ENCODE results near the gene CTU2. TPM values are rescaled to one million over a fixed set of nuclear protein-coding genes. Genes with fewer than 3 reads are reported as not detected.

Gene CTU2
- total and polyA plus RNA-seq, 10 of the 15 experiments (the other 5 are each of a cell fraction or from before 2014, with no cell fraction given) = 0.32 to 44.5 (median 18.2) TPM

DNA sequence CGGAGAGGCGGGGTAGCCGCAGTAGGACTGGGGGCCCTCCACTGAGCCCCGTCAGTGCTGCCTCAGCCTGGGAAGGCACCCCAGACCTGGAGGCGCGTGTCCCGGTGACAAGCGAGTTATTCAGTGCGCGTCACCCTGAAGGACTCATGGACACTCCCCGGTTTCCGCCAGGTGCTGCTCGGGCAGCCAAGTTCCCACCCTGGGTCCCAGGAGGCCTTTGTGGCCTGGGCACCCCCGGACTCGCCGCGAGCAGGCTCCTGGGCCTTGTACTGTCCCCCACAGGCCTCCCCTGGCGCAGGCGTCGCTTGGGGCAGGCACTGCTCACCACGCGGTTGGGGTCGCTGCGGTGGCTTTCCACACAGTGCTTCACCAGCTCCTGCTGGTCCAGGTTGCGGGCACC, 7.7 kb upstream of the CTU2 start:
- no peaks in the 10 kb centered on the region for H3K9me3 ChIP-seq (replicated peaks; ENCODE audit: control insufficient read depth, insufficient read depth, low read length)
- in situ Hi-C loops (cut with MboI) = no loop called here
- TF ChIP-seq MYC (IDR thresholded peaks at IDR 0.05; ENCODE audit: insufficient read depth, insufficient read length, insufficient replicate concordance, low read length, severe bottlenecking) = no peak
- no peak for TF ChIP-seq NR2C2 (IDR thresholded peaks at IDR 0.05; ENCODE audit: borderline replicate concordance, control insufficient read depth, insufficient read length, low read depth)
- no peak for TF ChIP-seq CBX3 (IDR thresholded peaks at IDR 0.05; ENCODE audit: borderline replicate concordance, low read depth)
- TF ChIP-seq, protein P1, sequence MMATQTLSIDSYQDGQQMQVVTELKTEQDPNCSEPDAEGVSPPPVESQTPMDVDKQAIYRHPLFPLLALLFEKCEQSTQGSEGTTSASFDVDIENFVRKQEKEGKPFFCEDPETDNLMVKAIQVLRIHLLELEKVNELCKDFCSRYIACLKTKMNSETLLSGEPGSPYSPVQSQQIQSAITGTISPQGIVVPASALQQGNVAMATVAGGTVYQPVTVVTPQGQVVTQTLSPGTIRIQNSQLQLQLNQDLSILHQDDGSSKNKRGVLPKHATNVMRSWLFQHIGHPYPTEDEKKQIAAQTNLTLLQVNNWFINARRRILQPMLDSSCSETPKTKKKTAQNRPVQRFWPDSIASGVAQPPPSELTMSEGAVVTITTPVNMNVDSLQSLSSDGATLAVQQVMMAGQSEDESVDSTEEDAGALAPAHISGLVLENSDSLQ (IDR thresholded peaks at IDR 0.05) = no peak
- no peak for TF ChIP-seq BACH1 (IDR thresholded peaks at IDR 0.05; ENCODE audit: borderline replicate concordance)
- H3K9ac ChIP-seq (ENCODE audit: control insufficient read depth, insufficient read depth, low read length) = no peak overlapping the region
- RAD21 ChIA-PET (ENCODE audit: unreplicated experiment) = no interaction called here
- BruUV-seq (replicated peaks) = no TSS peak
- CTCF ChIA-PET = no interaction called here
- H4K20me1 ChIP-seq (ENCODE audit: control insufficient read depth, insufficient read depth) = no peaks in the 10 kb centered on the region
- H3K4me1 ChIP-seq (ENCODE audit: control insufficient read depth, insufficient read depth, low read length) = peaks cover 40% of the 10 kb centered on the region
- H3K4me2 ChIP-seq (ENCODE audit: control insufficient read depth, insufficient read depth) = no peak overlapping the region
- H3K27me3 ChIP-seq (replicated peaks in 1 of 2; ENCODE audit: control insufficient read depth in 2 of 2, insufficient read depth in 2 of 2, low read length in 1 of 2) = no peaks in the 10 kb centered on the region
- DNase-seq (ENCODE audit: low read depth, low spot score) (no peak), ATAC-seq (no peak), FAIRE-seq (no peak)
- POLR2A ChIA-PET = no interaction called here
- H3K79me2 ChIP-seq (ENCODE audit: control insufficient read depth, insufficient read depth, low read length) = peaks cover 23% of the 10 kb centered on the region
- no peak overlapping the region for H3K4me3 ChIP-seq
- WGBS (ENCODE audit: insufficient coverage, insufficient replicate concordance, low lambda C conversion rate, missing lambda C conversion rate) = 64% methylated on average over 25 of the region's 25 CpGs
- SMC1A ChIA-PET (ENCODE audit: uncharacterized antibody, unreplicated experiment) = no interaction called here
- H3K27ac ChIP-seq (ENCODE audit: control insufficient read depth, insufficient read depth) = no peak overlapping the region
- peaks cover 0 to 7% of the 10 kb centered on the region in 2 experiments; a peak in 2 of 4 replicates for H3K36me3 ChIP-seq (ENCODE audit: control insufficient read depth in 2 of 2, insufficient read depth in 2 of 2, low read length in 1 of 2)
- H2AFZ ChIP-seq (ENCODE audit: control insufficient read depth, low read depth, low read length) = no peak overlapping the region
- intact Hi-C loops (cut with micrococcal nuclease; ENCODE audit: unreplicated experiment) = no loop called here

DNA sequence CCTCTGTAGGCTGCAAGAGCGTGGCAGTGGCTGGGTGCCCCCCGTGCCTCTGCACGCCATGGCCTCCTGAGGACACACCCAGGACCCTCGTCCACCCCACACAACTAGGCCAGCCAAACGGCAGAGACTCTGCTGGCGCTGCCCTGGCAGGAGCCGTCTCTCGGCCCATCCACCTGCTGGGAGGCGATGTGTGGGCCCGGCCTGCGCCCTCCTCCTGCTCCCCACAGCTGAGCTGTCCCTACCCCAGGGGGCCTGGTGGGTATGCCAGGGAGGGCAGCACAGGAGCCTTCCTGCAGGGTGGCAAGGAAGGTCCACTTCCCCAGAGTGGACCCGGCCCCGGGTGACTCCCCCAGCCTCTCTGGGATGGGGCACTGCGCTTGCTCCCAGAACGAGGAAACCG, 7.1 kb upstream of the CTU2 start:
- DNase-seq (ENCODE audit: low read depth, low spot score) (no peak), FAIRE-seq (no peak), ATAC-seq (no peak)
- Histone ChIP-seq H2AFZ (ENCODE audit: control insufficient read depth, low read depth, low read length) (no peak overlapping the region), H3K27me3 (replicated peaks in 1 of 2; ENCODE audit: control insufficient read depth in 2 of 2, insufficient read depth in 2 of 2, low read length in 1 of 2) (no peaks in the 10 kb centered on the region), H3K36me3 (ENCODE audit: control insufficient read depth in 2 of 2, insufficient read depth in 2 of 2, low read length in 1 of 2) (peaks cover 0 to 7% of the 10 kb centered on the region in 2 experiments; a peak in 2 of 4 replicates), H3K27ac (ENCODE audit: control insufficient read depth, insufficient read depth) (no peak overlapping the region), H3K4me2 (ENCODE audit: control insufficient read depth, insufficient read depth) (no peak overlapping the region), H3K4me3 (no peak overlapping the region), H3K4me1 (ENCODE audit: control insufficient read depth, insufficient read depth, low read length) (peaks cover 44% of the 10 kb centered on the region), H4K20me1 (ENCODE audit: control insufficient read depth, insufficient read depth) (no peaks in the 10 kb centered on the region), H3K9me3 (replicated peaks; ENCODE audit: control insufficient read depth, insufficient read depth, low read length) (no peaks in the 10 kb centered on the region), H3K79me2 (ENCODE audit: control insufficient read depth, insufficient read depth, low read length) (peaks cover 24% of the 10 kb centered on the region), H3K9ac (ENCODE audit: control insufficient read depth, insufficient read depth, low read length) (no peak overlapping the region)
- ChIA-PET POLR2A (no interaction called here), RAD21 (ENCODE audit: unreplicated experiment) (no interaction called here), CTCF (interaction anchor here (3.3 kb wide), 1 partner anchor 18 kb away, joined by 26 read pairs; no protein-coding TSS in a partner anchor), SMC1A (ENCODE audit: uncharacterized antibody, unreplicated experiment) (no interaction called here)
- 91% methylated on average over 15 of the region's 16 CpGs for WGBS (ENCODE audit: insufficient coverage, insufficient replicate concordance, low lambda C conversion rate, missing lambda C conversion rate)
- BruUV-seq (replicated peaks) = no TSS peak
- in situ Hi-C loops (cut with MboI) (no loop called here), intact Hi-C loops (cut with micrococcal nuclease; ENCODE audit: unreplicated experiment) (no loop called here)
- no peak for TF ChIP-seq ZNF274 (IDR thresholded peaks at IDR 0.05; ENCODE audit: insufficient read depth, insufficient read length)
- TF ChIP-seq CBX5 (IDR thresholded peaks at IDR 0.05; ENCODE audit: low read depth) = no peak
- TF ChIP-seq, protein P2, sequence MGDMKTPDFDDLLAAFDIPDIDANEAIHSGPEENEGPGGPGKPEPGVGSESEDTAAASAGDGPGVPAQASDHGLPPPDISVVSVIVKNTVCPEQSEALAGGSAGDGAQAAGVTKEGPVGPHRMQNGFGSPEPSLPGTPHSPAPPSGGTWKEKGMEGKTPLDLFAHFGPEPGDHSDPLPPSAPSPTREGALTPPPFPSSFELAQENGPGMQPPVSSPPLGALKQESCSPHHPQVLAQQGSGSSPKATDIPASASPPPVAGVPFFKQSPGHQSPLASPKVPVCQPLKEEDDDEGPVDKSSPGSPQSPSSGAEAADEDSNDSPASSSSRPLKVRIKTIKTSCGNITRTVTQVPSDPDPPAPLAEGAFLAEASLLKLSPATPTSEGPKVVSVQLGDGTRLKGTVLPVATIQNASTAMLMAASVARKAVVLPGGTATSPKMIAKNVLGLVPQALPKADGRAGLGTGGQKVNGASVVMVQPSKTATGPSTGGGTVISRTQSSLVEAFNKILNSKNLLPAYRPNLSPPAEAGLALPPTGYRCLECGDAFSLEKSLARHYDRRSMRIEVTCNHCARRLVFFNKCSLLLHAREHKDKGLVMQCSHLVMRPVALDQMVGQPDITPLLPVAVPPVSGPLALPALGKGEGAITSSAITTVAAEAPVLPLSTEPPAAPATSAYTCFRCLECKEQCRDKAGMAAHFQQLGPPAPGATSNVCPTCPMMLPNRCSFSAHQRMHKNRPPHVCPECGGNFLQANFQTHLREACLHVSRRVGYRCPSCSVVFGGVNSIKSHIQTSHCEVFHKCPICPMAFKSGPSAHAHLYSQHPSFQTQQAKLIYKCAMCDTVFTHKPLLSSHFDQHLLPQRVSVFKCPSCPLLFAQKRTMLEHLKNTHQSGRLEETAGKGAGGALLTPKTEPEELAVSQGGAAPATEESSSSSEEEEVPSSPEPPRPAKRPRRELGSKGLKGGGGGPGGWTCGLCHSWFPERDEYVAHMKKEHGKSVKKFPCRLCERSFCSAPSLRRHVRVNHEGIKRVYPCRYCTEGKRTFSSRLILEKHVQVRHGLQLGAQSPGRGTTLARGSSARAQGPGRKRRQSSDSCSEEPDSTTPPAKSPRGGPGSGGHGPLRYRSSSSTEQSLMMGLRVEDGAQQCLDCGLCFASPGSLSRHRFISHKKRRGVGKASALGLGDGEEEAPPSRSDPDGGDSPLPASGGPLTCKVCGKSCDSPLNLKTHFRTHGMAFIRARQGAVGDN (IDR thresholded peaks at IDR 0.05) = no peak
- TF ChIP-seq CREB1 (IDR thresholded peaks at IDR 0.05; ENCODE audit: low read depth) = no peak
- no peak for TF ChIP-seq NR2F1 (conservative IDR thresholded peaks at IDR 0.05)
- TF ChIP-seq, protein P3, sequence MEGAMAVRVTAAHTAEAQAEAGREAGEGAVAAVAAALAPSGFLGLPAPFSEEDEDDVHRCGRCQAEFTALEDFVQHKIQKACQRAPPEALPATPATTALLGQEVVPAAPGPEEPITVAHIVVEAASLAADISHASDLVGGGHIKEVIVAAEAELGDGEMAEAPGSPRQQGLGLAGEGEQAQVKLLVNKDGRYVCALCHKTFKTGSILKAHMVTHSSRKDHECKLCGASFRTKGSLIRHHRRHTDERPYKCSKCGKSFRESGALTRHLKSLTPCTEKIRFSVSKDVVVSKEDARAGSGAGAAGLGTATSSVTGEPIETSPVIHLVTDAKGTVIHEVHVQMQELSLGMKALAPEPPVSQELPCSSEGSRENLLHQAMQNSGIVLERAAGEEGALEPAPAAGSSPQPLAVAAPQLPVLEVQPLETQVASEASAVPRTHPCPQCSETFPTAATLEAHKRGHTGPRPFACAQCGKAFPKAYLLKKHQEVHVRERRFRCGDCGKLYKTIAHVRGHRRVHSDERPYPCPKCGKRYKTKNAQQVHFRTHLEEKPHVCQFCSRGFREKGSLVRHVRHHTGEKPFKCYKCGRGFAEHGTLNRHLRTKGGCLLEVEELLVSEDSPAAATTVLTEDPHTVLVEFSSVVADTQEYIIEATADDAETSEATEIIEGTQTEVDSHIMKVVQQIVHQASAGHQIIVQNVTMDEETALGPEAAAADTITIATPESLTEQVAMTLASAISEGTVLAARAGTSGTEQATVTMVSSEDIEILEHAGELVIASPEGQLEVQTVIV (IDR thresholded peaks at IDR 0.05; ENCODE audit: borderline replicate concordance, partially characterized antibody) = no peak

Data from GM12878 (cell line).